HG02840 (cell line): Measurements from ENCODE around the gene FYCO1.
"Not testable (repeated sequence)": the region's sequence is repeated elsewhere in the genome, so short reads cannot be mapped to it uniquely, and the experiment has no call there.

Experiments
- ATAC-seq: cut with Tn5 transposase; IDR thresholded peaks from one replicate; pipeline ENCODE4 v1.9.1; 2021; ENCODE audit warnings: mild to moderate bottlenecking, moderate library complexity, moderate number of reproducible peaks; ENCODE audit not compliant: unreplicated experiment, low FRiP score

FYCO1 gene

DNA sequence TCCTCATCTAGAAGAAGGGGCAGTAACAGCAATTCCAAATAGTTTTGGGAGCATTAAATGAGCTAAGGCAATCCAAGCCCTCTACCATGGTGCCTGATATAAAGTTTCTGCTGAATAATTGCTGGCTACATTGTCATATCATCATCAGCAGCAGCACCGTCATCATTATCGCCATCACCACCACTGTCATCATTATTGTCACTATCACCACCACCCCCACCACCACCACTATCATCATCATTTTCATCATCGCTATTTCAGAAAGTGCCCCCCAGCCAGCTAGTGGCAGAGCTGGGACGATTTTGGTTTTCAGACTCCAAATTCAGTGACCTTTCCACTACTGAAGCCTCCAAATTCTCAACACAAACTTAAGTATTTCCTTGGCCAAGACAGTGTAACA, 16.6 kb upstream of the FYCO1 start:
- no peak for ATAC-seq

DNA sequence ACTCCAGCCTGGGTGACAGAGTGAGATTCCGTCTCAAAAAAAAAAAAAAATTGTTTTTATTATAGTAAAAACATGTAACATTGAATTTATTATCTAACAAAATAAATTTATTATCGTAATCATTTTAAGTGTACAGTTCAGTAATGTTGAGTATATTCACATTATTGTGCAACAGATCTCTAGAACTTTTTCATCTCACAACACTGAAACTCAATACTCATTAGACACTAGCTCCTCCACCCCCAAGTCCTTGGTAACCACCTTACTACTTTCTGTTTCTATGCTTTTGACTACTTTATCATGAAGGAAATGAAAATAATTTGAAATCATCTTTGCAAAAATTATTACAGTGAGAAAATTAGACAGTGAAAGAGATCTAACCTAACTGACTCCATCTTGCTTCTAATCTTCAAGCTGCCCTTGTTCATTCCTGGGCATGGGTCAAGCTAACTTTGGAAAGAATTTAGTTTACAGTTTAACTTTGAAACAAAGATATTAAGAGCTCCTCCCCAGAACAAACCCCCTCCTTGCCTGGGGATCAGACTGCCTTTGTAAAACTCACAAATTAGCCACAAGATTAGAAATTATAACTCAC, 15.0 kb upstream of the FYCO1 start:
- ATAC-seq, result no peak

DNA sequence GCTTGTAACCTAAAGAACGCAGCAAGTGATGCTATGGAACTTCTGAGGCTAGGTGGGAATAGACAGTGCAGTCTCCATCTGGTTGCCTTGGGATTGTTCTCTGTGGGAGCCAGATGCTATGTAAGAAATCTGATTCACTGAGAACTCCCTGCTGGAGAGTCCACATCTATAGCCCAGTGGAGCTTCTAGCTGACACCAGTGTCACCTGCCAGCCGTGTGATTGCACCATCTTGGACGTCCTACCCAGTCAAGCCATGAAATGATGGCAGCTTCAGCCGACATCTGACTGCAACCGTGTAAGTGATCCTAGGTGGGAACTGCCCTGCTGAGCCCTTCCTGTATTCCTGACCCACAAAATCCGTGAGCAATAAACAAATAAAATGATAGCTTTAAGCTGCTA, 12.4 kb upstream of the FYCO1 start:
- ATAC-seq, result no peak

DNA sequence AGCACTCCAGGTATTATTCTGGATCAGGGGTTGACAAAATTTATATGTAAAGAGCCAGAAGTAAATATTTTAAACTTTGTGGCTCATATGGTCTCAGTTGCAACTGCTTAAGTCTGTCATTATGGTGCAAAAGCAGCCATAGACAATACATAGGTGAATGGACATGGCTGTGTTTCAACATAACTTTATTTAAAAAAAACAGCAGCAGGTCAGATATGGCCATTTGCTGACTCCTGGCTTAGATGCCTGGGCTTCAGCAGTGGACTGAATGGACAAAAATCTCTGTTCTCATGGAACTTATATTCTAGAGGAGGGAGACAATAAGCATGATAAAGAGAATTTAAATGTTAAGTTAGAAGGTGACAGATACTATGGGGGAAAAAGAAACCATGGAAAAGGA, 11.7 kb upstream of the FYCO1 start:
- ATAC-seq, result no peak

DNA sequence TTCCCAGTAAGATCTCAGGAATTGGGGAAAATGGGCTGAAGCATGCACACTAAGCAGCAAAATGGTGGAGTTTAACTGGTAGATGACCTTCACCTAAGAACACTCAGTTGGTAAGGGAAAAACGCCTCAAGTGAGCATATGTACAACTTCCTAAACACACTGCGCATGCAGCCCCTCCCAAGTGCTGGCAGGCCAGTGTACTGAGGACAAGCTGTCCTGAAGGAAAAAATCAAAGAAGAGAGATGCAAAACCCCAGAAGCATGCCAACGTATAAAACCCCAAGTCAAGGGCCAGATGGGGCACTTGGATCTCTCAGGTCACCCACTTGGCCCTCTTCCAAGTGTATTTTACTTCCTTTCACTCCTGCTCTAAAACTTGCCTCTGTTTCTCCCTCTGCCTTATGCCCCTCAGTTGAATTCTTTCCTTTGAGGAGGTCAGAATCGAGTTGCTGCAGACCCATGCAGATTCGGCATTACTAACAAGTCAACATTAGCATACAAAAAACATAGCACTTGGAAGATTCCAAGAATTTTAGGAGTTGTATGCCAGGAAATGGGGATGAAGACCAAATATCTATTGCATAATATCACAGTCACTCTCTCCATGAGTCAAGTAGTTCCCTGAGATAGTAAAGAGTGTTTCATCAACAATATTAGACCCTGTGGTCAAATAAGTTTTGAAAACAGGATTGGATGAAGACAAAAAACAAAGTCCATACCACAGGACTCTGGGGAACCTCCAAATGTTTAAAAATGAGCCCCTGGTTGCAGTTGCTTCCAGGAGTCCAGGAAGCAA, 10.8 kb upstream of the FYCO1 start:
- no peak for ATAC-seq

DNA sequence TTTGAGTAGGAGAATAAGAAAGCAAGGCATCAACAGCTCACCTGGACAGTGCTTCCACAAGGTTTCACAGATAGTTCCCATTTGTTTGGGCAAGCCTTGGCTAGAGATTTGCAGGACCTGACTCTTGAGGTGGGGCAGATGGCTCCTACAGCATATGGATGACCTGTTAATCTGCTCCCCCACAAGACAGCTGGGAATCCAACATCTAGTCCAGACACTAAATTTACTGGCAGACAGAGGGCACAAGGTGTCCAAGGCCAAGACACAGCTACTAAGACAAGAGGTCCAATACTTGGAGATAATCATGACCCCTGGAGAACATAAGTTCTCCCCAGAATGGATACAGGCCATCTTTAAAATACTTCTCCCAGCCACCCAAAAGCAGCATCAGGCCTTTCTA, 8.1 kb upstream of the FYCO1 start:
- ATAC-seq, result not testable (repeated sequence)

DNA sequence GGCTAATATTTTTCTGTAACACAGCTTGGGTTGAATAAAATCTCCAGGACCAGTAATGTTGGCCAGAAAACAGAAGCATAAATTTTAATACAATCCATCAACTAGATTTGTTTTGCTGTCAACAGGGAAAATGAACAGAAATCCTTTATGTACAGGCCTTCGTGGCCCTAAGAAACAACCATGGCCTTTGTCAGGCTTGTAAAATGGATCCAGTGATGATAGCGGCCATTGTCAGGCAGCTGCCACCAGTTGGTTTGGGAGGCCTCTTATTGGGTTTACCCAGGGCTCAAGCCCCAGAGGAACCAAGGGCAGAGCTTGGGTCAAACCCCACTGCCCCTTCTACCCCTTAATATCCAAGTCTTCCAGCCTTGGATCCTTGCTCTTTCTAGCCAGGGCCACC, 5.6 kb upstream of the FYCO1 start:
- no peak for ATAC-seq

DNA sequence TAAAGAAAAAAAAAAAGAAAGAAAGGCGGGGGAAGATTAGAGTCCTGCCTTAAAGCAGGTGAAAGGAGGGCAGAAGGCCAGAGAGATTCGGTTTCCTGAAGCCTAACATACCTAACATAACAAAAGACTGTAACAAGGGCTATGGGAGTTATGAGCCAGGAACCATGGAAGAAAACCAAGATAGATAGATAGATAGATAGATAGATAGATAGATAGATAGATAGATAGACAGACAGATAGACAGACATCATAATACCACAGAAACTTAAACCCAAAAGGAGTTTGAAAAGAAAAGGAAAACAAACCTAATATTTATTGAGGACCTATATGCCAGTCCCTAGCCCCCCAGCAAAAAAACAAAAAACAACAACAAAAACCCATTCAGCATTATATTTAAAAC, 2.3 kb upstream of the FYCO1 start:
- ATAC-seq, result no peak

DNA sequence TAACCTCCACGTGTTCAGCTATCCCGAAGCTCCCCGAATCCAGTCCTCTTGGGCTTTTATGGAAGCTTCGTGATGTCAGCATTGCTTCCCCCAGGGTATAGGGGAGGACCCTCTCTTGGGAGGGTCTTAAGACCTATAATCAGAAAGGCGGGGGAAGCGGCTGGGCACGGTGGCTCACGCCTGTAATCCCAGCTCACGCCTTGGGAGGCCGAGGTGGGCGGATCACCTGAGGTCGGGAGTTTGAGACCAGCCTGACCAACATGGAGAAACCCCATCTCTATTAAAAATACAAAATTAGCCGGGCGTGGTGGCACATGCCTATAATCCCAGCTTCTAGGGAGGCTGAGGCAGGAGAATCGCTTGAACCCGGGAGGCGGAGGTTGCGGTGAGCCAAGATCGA, 1.9 kb upstream of the FYCO1 start:
- ATAC-seq, result not testable (repeated sequence)

DNA sequence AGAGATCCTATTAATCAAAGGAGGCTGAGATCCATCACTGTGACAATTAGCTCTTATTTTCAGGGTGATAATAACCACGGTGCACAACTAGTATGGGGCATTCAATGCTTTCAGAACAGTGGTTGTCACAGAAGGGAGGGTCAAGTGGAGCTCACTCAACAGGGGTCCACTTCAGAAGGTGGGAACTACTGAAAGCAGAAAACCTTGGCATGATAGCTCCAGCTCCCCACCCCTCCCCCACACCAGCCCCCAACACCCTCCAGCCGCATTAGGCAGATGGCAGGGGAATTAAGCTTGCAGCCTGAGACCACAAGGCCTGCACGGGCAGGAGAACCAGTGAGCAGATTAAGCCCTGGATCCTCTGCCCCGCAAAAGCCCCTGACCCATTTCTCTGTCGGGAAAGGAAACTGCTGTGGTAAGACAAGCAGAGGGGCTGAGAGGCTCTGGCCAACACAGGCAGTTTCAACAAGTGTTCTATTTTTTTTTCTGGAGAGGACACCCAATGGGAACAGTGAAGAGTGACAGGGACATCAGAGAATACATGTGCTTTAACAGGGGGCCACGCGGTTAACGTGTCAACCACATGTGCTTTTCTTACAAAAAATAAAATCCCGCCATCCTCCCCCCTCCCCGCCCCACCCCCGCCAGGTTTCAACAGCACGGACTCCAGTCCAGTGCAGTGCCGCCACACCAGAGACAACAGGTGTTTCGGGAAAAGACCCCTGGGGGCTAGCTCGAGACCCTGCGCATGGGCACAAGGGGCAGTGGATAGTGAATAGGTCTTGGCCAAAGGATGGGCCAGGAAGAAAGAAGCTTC, 997 bp downstream of the FYCO1 start:
- ATAC-seq, result peak; percentile 20

DNA sequence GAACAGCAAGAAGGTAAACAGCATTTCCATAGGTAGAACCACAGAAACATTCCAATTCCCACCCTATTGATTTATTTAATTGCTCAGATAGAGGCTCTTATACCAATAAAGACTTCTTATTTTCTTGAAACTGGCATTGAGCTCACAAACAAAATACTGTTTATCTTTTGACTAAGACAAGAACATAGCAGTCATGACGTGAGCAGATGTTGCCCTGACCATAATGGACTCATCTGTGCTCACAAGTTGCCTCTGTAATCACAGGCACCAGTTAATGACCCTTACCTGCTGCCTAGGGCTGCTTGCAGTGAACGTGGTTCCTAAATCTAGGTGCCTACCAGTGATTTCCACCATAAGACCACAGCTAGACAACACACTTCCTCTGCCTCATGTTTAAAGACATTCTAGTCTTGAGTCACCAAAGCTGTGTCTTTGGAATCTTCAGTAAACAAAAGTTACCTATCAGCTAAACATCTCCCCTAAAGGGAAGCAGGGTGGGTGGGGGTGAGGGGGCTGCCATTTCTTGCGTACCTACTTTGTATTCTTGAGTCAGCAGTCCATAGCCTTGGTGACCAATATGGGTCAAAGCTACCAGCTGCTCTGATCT, 2.1 kb downstream of the FYCO1 start:
- ATAC-seq, result no peak

DNA sequence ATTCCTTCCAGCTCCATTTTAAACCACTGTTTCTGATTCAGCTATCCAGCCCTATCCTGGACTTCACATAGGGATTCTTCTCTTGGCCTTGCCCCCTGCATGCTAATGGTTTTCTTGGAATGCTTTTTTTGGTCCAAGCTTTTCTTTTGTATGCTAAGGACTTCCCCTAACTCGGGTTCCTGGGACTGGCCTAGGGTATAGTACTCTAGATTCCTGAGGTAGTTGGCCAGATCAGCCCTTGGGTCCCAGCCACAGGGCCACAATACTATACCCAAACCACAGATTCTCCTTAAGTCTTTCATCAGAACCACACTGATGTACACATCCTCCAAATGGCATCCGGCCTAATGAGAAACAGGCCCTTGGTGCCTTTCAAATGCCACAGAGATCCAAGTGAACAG, 2.8 kb downstream of the FYCO1 start:
- ATAC-seq, result no peak

DNA sequence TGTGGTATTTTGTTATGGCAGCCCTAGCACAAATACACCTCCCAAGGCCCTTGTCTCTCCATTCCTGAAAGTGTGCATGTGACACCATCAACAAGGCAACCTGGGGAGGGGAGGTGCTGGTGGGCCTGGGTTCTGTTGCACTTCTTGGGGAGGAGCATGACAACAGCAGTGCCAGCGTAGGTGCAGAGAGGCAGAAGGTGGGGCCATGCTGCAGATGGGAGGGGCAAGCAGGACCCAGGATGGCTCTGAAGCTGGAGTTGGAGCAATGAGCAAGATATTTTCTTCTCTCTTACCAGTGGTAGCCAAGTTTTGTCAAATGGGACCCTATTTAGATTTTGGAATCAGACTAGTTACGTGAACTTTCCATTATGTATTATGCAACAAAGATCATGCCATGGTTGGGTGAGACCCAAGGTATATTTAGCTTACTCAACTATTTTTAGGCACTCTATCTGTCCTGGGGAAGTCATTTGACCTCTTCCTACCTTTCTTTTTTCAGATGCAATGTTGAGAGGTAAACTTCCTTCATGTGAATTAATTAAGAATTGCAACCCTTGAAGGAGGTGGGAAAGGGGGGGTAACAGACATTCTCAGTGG, 3.4 kb downstream of the FYCO1 start:
- ATAC-seq, result no peak

DNA sequence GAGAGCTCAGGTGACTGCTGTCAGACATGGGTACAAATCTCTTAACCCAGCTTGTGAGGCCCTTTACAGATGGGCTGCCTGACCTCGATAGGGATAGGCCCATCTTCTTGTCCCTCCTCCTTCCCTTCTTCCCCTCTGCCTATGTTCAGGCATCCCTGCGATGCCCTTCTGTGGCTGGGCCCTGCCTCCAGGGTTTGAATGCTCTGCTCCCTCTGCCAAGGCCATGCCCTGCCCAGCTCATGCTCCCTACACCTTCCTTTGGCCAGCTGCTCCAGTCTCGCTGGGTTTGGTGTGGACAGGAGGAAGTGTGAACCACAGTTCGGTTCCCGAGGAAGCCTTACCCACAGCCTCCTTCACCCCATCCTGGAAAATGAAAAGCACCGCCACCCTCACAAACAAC, 4.3 kb downstream of the FYCO1 start:
- ATAC-seq, result no peak

DNA sequence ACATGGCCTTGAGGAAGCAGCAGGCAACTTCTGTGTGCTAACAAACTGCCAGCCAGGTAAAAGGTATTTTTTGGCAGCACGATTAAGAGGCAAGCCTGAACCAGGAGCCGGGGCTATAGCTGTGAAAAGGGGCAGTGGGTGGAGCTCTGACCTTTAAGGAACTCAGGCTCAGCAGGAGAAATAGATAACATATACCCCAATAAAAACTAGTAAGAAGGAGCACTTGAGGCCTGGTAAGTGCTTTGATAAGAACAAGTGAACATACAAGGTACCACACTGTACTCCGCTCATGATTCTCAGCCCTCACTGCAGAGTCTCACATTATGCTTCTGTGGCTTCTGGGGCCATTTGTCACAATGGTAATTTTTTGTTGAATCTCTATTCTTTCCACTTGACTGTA, 5.4 kb downstream of the FYCO1 start:
- no peak for ATAC-seq

DNA sequence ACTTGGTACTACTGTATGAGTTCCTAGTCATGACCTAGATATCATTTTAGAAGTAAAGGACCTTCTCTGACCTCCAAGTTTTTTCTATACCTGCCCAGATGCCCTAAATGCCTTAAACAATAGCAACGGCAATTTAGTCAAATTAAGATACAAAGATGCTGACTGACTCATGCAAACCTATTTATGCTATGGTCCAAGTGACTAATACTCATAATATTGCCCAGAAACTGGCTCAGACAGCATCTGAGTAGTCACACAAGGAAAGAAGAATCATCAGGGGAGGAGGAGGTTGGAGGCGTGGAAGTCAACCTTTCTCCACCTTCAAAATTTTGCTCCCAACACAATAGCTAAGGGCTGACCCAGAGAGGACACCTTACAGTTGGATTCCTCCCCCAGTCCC, 6.8 kb downstream of the FYCO1 start:
- ATAC-seq, result no peak

DNA sequence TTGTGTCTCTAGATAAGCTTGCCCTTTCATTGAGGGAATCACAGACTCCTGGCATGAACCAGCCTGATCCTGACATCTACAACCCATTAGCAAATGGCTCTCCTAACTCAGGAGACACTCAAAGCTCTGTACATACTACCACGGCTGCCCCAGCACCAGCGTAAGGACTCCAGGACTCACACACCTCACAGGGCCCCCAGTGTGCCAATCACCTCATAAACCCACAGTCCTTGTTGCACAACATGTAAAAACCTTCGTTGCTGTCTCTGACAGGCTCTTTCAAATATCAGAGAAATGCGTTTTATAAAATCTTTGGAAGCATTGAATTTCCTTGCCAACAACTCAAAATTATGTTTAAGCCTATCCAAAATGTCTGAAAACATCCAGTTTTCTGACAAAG, 7.3 kb downstream of the FYCO1 start:
- ATAC-seq, result no peak

DNA sequence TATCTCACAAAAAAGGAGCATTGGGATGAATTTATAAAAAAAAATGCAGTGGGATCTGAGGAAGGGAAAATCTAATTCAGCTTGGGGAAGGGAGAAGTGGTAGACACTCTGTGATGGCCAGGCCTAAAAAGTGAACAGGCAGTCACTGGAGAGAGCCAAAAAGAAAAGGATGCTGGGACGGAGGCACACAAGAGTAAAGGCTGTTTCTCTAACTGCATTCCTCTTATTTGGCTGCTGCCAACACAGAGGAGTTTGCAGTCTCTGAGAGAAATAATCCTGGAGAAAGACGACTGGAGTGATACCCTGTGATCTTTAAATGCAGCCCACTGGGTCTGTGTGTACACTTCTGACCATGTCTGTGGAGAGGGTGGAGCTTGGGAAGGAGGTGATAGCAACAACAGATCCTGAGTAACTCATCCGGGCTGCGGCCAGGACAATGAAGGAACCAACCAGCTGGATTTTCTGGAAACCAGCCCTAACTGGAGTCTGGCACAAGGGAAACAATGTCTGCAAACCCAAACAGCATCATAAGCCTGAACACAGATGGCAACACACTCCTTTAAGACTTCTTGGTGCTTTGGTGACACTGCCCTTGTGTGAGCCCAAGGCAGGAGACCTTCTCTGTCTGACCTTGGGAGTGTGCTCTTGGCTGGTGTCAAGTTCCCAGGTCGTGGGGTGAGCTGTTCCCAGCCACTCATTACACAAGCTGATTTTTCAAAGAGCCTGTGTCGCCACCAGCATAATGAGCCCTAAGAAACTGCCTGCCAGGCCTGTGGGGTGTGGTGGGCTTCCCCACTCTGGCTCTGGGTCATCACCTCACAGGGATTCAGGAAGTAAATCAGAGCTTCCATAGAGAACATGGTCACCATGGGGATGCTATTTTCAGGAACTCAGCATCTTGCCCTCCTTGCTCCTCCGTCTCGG, 8.0 kb downstream of the FYCO1 start:
- no peak for ATAC-seq

DNA sequence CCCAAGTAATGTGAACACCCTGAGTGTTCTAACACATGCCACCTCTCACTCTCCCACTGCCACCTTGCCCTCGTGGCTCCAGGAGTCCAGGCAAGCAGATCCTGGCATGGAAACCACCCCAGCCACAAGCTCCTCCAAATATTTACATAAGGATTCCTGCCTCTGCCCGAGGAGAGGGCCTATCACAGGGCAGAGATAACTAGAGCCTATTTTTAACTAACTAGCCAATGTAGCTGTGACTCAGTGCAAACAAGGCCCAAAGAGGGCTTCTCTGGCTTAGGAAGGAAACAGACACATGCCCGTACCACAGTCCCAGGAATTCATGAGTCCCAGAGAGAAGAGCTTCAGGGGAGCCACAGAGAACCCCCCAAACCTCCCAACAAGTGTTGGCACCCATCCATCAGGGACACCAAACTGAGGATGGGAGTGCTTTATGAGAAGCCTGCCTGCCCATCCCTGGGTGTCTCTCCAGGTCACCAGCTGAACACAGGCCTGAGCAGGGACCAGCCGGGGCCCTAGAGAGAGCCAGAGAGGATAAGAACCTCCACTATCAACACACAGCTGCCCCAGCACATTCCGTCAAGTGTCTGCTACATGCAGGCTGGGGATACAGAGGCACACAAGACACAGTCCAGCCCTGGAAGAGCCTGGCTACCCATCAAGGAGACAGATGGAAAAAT, 9.2 kb downstream of the FYCO1 start:
- no peak for ATAC-seq
